Activated CD4-positive, CD25-positive, alpha-beta regulatory T cell treated with anti-CD3 and anti-CD28 coated beads, Interleukin-2, amount 50 U/mL, for 72 hours (primary cell): ENCODE measurements around the gene ZNF81.
A peak's percentile ranks its signal among the peaks of the same experiment; 100 is the strongest.
"Not testable (repeated sequence)": the region's sequence is repeated elsewhere in the genome, so short reads cannot be mapped to it uniquely, and the experiment has no call there.

Experiments
- DNase-seq: peaks from one replicate; pipeline ENCODE4 v3.0.0; 2021

ZNF81 gene

GRCh38 chrX:47836164-47837072 is at the start of gene ZNF81:
Gene ZNF81 (plus strand): TSS chrX:47836902. CDS start chrX:47846268, 9,366 bp downstream.
- DNase-seq = peak; percentile 86

- no peak for DNase-seq
Observed at GRCh38 chrX:47796433-47796906, 40.2 kb upstream of the ZNF81 start.

- DNase-seq = no peak
Observed at GRCh38 chrX:47797084-47797483, 39.6 kb upstream of the ZNF81 start.

- DNase-seq = no peak
Observed at GRCh38 chrX:47798861-47799260, 37.8 kb upstream of the ZNF81 start.

- DNase-seq = no peak
Observed at GRCh38 chrX:47802589-47802988, 34.1 kb upstream of the ZNF81 start.

GRCh38 chrX:47803103-47803502 is 33.6 kb upstream of the ZNF81 start:
- not testable (repeated sequence) for DNase-seq

GRCh38 chrX:47804315-47804714 is 32.4 kb upstream of the ZNF81 start:
- no peak for DNase-seq

GRCh38 chrX:47805844-47806243 is 30.9 kb upstream of the ZNF81 start:
- DNase-seq = not testable (repeated sequence)

- not testable (repeated sequence) for DNase-seq
Observed at GRCh38 chrX:47806415-47807271, 30.1 kb upstream of the ZNF81 start.

- not testable (repeated sequence) for DNase-seq
Observed at GRCh38 chrX:47807272-47807538, 29.5 kb upstream of the ZNF81 start.

GRCh38 chrX:47807548-47807947 is 29.2 kb upstream of the ZNF81 start:
- DNase-seq = no peak

GRCh38 chrX:47808904-47809788 is 27.6 kb upstream of the ZNF81 start:
- no peak for DNase-seq

- no peak for DNase-seq
Observed at GRCh38 chrX:47814851-47815250, 21.9 kb upstream of the ZNF81 start.

GRCh38 chrX:47815901-47816845 is 20.5 kb upstream of the ZNF81 start:
- DNase-seq = no peak

- DNase-seq = no peak
Observed at GRCh38 chrX:47817421-47817820, 19.3 kb upstream of the ZNF81 start.

- no peak for DNase-seq
Observed at GRCh38 chrX:47817897-47818296, 18.8 kb upstream of the ZNF81 start.

- no peak for DNase-seq
Observed at GRCh38 chrX:47828984-47829383, 7.7 kb upstream of the ZNF81 start.

GRCh38 chrX:47831788-47832187 is 4.9 kb upstream of the ZNF81 start:
- DNase-seq = peak; percentile 50

GRCh38 chrX:47838361-47838760 is 1.7 kb downstream of the ZNF81 start:
- no peak for DNase-seq

GRCh38 chrX:47840111-47840510 is 3.4 kb downstream of the ZNF81 start:
- no peak for DNase-seq

GRCh38 chrX:47843363-47843762 is 6.7 kb downstream of the ZNF81 start:
- no peak for DNase-seq

GRCh38 chrX:47844117-47844516 is 7.4 kb downstream of the ZNF81 start:
- no peak for DNase-seq
